ENCODE data around the gene ERMARD.

DNA sequence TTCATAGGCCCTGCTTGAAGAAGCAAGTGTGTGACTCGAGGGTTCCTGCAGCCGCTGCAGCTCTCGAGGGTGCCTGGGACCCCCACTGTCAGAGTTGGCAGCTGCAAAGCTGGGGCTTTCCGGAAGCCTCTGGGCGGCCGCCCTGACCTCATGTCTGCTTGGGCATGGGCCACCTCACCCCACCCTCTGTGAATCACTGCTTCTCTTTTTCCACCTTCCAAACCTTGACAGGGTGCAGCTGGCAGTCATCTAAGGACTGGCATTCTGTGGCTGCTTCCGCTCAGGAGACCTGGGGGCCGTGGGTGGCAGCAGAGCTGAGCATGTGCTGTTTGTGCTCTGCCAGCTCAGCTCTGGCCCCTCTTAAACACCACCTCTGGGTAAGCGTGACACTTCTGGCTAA is 32.0 kb downstream of the ERMARD start:
- TF ChIP-seq, protein P1, sequence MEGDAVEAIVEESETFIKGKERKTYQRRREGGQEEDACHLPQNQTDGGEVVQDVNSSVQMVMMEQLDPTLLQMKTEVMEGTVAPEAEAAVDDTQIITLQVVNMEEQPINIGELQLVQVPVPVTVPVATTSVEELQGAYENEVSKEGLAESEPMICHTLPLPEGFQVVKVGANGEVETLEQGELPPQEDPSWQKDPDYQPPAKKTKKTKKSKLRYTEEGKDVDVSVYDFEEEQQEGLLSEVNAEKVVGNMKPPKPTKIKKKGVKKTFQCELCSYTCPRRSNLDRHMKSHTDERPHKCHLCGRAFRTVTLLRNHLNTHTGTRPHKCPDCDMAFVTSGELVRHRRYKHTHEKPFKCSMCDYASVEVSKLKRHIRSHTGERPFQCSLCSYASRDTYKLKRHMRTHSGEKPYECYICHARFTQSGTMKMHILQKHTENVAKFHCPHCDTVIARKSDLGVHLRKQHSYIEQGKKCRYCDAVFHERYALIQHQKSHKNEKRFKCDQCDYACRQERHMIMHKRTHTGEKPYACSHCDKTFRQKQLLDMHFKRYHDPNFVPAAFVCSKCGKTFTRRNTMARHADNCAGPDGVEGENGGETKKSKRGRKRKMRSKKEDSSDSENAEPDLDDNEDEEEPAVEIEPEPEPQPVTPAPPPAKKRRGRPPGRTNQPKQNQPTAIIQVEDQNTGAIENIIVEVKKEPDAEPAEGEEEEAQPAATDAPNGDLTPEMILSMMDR (IDR thresholded peaks at IDR 0.05) = no peak
- TF ChIP-seq POLR2A (IDR thresholded peaks at IDR 0.05) = no peak
